Ovary (tissue), 9 donors: ENCODE data around the gene LBH. TPM values are rescaled to one million over a fixed set of nuclear protein-coding genes. Genes with fewer than 3 reads are reported as not detected.

ENCODE experiments used
- DNase-seq, 5 donors: peaks; one replicate each; pipeline ENCODE4 v3.0.0-alpha.2; 2019 to 2020
- H3K27ac ChIP-seq, 2 donors: fragments of 200-600 bp; one replicate each; pipeline versions ENCODE4 v1.5.1 to v1.8.0; 2019 to 2022
- H3K27me3 ChIP-seq: fragments of 200-600 bp; one replicate; pipeline ENCODE4 v1.8.0; 2022
- H3K36me3 ChIP-seq: fragments of 200-600 bp; sonication (generic); one replicate; pipeline ENCODE4 v1.5.1; 2019
- H3K4me1 ChIP-seq: one replicate; pipeline ENCODE4 v1.8.1; 2013; ENCODE audit warnings: mild to moderate bottlenecking, moderate library complexity; ENCODE audit not compliant: insufficient read depth
- H3K4me3 ChIP-seq: fragments of 200-600 bp; sonication (generic); one replicate; pipeline ENCODE4 v1.5.1; 2017
- H3K9me3 ChIP-seq, 2 donors: fragments of 200-600 bp in 1 of 2; sonication (generic) in 1 of 2; one replicate each; pipeline versions ENCODE4 v1.5.1 to v1.8.1; 2013 to 2019; ENCODE audit warnings: mild to moderate bottlenecking in 1 of 2, moderate library complexity in 1 of 2
- EP300 ChIP-seq: sonication (generic); formaldehyde crosslinking; IDR thresholded peaks from one replicate; pipeline ENCODE4 v1.6.1; 2017; ENCODE audit warnings: antibody characterized with exemption
- POLR2A ChIP-seq: fragments of 450-650 bp; IDR thresholded peaks from one replicate; pipeline ENCODE4 v1.6.1; 2017; ENCODE audit warnings: antibody characterized with exemption, mild to moderate bottlenecking, moderate library complexity
- WGBS, 3 donors: extraction: QIAGEN DNeasy Blood & Tissue Kit in 1 of 3; methylation state at CpG; one replicate each; pipeline versions ENCODE4 v1.1.5 to v1.1.7; 2013 to 2017; 5-methylcytosine and 5-hydroxymethylcytosine counted together
- intact Hi-C, 4 donors: fragments of 100-400 bp; cut with DNase I; formaldehyde crosslinking; loops; one replicate each; pipeline versions ENCODE4 v1.11.0 to v1.15.1; 2022 to 2023
- polyA plus RNA-seq, 2 donors: library from polyadenylated mRNA; stranded (reverse); fragments of 200-250 nt in 1 of 2; fragments of 350-450 nt in 1 of 2; fragmentation: Illumina TruSeq in 1 of 2; extraction: RNeasy Lipid Tissue Mini Kit (QIAGEN cat#74804) in 1 of 2; gene quantifications; one replicate each; pipeline ENCODE4 v1.2.3, GENCODE V29; 2013 to 2014
- total RNA-seq, 7 donors: library from RNA; depleted of rRNA in 2 of 7; stranded (reverse); fragments of >200 nt in 2 of 7; fragmentation: NEBNext Ultra II Directional in 3 of 7; extraction: Animal tissue kit (Norgen Biotek cat#: 25700) in 3 of 7; gene quantifications; one replicate each; pipeline versions ENCODE4 v1.1.0 to v1.2.4, GENCODE V29; 2016 to 2023
- TF ChIP-seq, protein P1 (sequence below), 3 donors: fragments of 450-650 bp in 2 of 3; fragments of 200-600 bp in 1 of 3; IDR thresholded peaks; one replicate each; pipeline versions ENCODE4 v1.5.1 to v1.8.0; 2016 to 2022; ENCODE audit warnings: antibody characterized with exemption in 3 of 3, mild to moderate bottlenecking in 1 of 3
- donor health status: DM: no; HTN: no; CAD: no; lungs with moderate emphysema.
- donor health status: DM: no; HTN: no; CAD: no.
- donor health status: Bipolar disorder and iron deficiency.
- donor health status: DM: yes; HTN: yes; CAD: no.
- donor health status: DM: no; HTN: no; CAD: no.
- donor health status: DM: yes; HTN: yes; CAD: no.

Gene LBH
- total and polyA plus RNA-seq, 9 donors: 50.4 to 260 (median 110) TPM

DNA sequence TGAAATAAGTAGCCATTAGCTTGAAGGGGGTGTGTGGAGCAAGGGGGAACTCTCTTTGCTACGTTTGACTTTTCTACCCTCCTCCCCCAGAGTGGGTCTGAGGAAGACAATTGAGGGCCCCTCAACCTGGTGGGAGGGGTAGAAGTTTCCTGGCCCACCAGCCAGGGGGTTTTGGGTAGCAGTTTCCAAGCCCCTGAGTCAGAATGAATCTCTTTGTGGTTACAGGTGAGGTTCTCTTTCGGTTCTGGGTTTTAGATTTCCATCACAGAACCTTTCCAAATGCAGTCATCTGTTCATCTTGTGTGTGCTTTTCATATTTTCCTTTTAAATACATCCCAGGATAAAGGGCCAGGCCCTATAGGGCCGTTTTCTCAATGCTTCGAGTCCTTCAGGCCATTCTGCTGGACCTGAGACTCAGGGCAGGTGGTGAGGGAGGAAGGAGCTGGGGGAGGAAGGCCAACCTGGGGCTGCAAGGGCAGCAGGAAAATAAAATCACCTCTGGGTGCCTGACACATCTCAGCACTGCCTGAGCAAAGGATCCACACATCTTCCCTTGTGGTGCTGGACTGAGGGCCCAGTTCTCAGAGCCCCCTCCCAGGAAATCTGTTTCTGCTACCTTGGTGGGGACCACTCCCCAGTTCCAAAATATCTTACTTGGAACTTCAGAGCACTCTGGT is 4.7 kb downstream of the LBH start:
- TF ChIP-seq, protein P1, sequence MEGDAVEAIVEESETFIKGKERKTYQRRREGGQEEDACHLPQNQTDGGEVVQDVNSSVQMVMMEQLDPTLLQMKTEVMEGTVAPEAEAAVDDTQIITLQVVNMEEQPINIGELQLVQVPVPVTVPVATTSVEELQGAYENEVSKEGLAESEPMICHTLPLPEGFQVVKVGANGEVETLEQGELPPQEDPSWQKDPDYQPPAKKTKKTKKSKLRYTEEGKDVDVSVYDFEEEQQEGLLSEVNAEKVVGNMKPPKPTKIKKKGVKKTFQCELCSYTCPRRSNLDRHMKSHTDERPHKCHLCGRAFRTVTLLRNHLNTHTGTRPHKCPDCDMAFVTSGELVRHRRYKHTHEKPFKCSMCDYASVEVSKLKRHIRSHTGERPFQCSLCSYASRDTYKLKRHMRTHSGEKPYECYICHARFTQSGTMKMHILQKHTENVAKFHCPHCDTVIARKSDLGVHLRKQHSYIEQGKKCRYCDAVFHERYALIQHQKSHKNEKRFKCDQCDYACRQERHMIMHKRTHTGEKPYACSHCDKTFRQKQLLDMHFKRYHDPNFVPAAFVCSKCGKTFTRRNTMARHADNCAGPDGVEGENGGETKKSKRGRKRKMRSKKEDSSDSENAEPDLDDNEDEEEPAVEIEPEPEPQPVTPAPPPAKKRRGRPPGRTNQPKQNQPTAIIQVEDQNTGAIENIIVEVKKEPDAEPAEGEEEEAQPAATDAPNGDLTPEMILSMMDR (IDR thresholded peaks at IDR 0.05): no peak
- TF ChIP-seq POLR2A (no peak), EP300 (no peak)
- no peaks in the 10 kb centered on the region for H3K9me3 ChIP-seq
- no peak for DNase-seq
- no peak overlapping the region for H3K27ac ChIP-seq
- H3K27me3 ChIP-seq: no peaks in the 10 kb centered on the region
- H3K36me3 ChIP-seq: no peaks in the 10 kb centered on the region
- no peak overlapping the region for H3K4me3 ChIP-seq
- intact Hi-C loops: loop anchor here in 1 of 4 donors (10.0 kb wide), 1 partner anchor 249 kb away; no protein-coding TSS in a partner anchor
- 64 to 76% (median 68%) methylated on average over 4 of the region's 4 CpGs for WGBS, 3 donors
- H3K4me1 ChIP-seq: peaks cover 28% of the 10 kb centered on the region

DNA sequence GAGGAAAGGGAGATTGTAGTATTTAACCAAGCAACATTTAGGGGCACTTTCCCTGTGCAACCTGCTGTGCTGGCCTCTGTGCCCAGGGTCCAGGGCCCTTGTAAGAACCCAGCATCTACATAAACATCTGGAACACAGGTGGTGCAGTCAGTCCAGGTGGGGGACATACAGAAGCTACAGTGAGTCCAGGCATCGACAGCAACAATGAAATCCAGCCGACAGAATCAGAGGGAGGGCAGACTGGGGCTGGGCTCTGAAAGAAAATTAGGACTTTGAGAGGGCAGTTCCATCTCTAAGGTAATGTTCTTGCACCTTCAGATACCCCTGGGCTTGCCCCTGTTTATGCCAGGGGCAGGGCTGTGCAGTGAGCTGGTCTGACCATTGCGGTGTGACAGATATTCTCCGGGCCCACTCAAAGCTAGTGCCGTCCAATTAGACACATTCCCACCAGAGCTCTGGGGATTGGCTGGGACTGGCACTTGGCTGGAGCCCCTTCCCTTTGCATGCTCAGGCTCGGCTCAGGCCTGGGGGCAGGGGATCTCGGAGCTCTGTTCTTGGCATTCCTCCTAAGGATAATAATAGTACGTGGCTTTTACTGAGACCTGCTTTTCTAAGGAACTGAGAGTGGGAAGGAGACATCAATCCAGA is 5.4 kb downstream of the LBH start:
- Histone ChIP-seq H3K4me3 (no peak overlapping the region), H3K27me3 (no peaks in the 10 kb centered on the region), H3K4me1 (peaks cover 28% of the 10 kb centered on the region), H3K27ac (no peak overlapping the region), H3K36me3 (no peaks in the 10 kb centered on the region), H3K9me3 (no peaks in the 10 kb centered on the region)
- DNase-seq: peak in 1 of 5 donors; percentile 18
- WGBS, 3 donors: 35 to 42% (median 40%) methylated on average over 8 of the region's 8 CpGs
- TF ChIP-seq EP300: no peak
- TF ChIP-seq, protein P1 (IDR thresholded peaks at IDR 0.05): no peak
- intact Hi-C loops: loop anchor here in 1 of 4 donors (10.0 kb wide), 1 partner anchor 248 kb away; no protein-coding TSS in a partner anchor

DNA sequence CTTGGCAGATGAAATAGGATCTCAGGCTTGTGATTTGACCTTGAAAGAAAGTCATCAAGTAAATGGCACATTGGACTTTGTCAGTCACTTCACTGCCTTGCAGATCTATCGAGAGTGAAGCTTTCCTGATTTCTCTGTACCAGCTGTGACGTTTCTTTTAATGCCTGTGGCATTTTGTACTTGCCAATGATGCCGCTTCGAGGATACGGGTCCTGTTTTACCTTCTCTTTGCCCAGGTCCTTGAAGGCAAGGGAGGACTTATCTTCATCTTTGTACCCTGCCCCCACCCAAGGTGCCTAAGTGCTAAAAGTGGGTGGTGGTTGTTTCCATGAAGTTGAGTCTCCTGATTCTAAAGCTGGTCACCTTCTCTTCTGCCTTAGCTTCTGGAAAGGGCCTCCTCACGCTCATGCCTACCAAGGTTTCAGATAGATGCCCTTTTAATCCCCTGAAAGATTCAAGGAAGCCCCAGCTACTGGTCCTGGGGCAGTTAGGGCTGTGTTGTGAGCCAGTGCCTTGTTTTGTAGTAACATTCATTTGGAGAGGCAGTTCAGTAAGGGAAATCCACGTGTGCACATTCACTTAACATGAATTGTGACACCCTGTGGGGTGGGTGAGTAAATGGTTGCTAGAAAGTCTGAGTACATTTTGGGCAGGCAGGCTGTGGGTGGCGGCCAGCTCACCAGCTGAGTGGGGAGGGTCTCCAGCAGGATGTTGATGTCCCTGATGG is 6.1 kb downstream of the LBH start:
- no peak for TF ChIP-seq EP300
- no peak for TF ChIP-seq POLR2A
- TF ChIP-seq, protein P1 (IDR thresholded peaks at IDR 0.05): no peak
- 64 to 68% (median 66%) methylated on average over 8 of the region's 8 CpGs for WGBS, 3 donors
- Histone ChIP-seq H3K4me3 (no peak overlapping the region), H3K27ac (peak overlapping the region in 1 of 2 donors; percentile 31), H3K4me1 (peaks cover 28% of the 10 kb centered on the region), H3K9me3 (no peaks in the 10 kb centered on the region), H3K27me3 (no peaks in the 10 kb centered on the region), H3K36me3 (no peaks in the 10 kb centered on the region)
- DNase-seq: peak in 1 of 5 donors; percentile 13
- intact Hi-C loops: loop anchor here in 1 of 4 donors (10.0 kb wide), 1 partner anchor 247 kb away; no protein-coding TSS in a partner anchor

DNA sequence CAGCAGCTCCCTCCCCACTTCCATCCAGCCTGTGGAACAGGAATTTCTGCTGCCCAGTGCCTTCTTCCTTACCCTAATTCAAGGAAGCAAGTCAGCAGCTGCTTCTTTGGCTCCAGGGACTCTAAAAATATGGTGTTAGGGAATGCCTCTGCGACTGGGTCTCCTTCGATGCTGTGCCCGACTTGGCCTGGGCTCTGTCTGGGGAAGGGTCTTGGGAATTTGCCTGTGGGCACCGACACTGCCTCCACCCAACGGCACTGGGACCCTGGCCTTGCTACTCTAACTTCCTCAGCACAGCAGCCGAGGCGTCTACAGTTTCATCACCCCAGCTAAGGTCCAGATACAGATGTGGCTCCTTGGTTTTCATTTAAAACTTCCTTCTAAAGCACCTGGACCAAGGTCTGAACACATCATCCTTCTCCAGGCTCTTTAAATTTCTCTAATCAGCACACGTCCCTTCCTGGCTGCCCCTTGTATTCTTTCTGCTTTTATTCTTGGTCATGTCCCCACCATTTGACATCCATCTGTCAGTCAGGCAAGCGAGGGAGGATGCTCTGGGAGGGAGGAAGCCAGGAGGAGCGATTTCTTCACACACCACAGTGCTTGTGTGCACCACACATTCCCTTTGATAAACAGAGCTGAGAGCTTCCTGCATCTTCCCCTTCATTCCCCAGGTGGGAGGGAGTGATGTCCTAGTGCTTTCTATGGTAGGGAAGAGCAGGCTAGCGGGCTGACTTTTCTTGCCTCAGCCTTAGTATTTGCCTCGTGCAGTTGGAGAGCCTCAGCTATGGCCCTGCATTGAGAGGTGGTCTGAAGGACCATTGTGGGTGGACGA is 6.8 kb downstream of the LBH start:
- Histone ChIP-seq H3K4me3 (no peak overlapping the region), H3K4me1 (peaks cover 28% of the 10 kb centered on the region)
- no peak for DNase-seq

More for the DNA sequence above, 6.8 kb downstream of the LBH start:
- no peaks in the 10 kb centered on the region for H3K36me3 ChIP-seq
- no peaks in the 10 kb centered on the region for H3K9me3 ChIP-seq
- H3K27ac ChIP-seq: peak overlapping the region in 1 of 2 donors; percentile 31
- intact Hi-C loops: loop anchor here in 1 of 4 donors (10.0 kb wide), 1 partner anchor 247 kb away; no protein-coding TSS in a partner anchor
- TF ChIP-seq EP300: no peak
- TF ChIP-seq POLR2A: no peak
- TF ChIP-seq, protein P1 (IDR thresholded peaks at IDR 0.05): no peak
- no peaks in the 10 kb centered on the region for H3K27me3 ChIP-seq
- WGBS, 3 donors: 70 to 78% (median 76%) methylated on average over 13 of the region's 13 CpGs
